Glutamatergic neuron (in vitro differentiated cells): ENCODE data around the gene MGAT4D. TPM values are rescaled to one million over a fixed set of nuclear protein-coding genes. Genes with fewer than 3 reads are reported as not detected.
"Not testable (repeated sequence)": the region's sequence is repeated elsewhere in the genome, so short reads cannot be mapped to it uniquely, and the experiment has no call there.

Experiments
- DNase-seq: peaks from one replicate; pipeline ENCODE4 v3.0.0; 2022
- H3K27ac Mint-ChIP-seq: one replicate; pipeline ENCODE4 v1.8.0; 2020; ENCODE audit warnings: mild to moderate bottlenecking, mixed read lengths, inconsistent platforms; ENCODE audit not compliant: unreplicated experiment
- H3K27me3 Mint-ChIP-seq: one replicate; pipeline ENCODE4 v1.8.0; 2020; ENCODE audit warnings: mild to moderate bottlenecking, moderate library complexity, mixed read lengths, inconsistent platforms; ENCODE audit not compliant: unreplicated experiment
- H3K36me3 Mint-ChIP-seq: one replicate; pipeline ENCODE4 v1.8.0; 2020; ENCODE audit warnings: mild to moderate bottlenecking, mixed read lengths, inconsistent platforms; ENCODE audit not compliant: unreplicated experiment
- H3K4me1 Mint-ChIP-seq: one replicate; pipeline ENCODE4 v1.8.0; 2020; ENCODE audit warnings: mild to moderate bottlenecking, low read depth, mixed read lengths, inconsistent platforms; ENCODE audit not compliant: unreplicated experiment
- H3K4me3 Mint-ChIP-seq: one replicate; pipeline ENCODE4 v1.8.0; 2020; ENCODE audit warnings: mild to moderate bottlenecking, mixed read lengths, inconsistent platforms; ENCODE audit not compliant: unreplicated experiment
- H3K9me3 Mint-ChIP-seq: one replicate; pipeline ENCODE4 v1.8.0; 2020; ENCODE audit warnings: mild to moderate bottlenecking, moderate library complexity, mixed read lengths, inconsistent platforms; ENCODE audit not compliant: unreplicated experiment
- CTCF ChIP-seq: fragments of 200-600 bp; sonication (generic); IDR thresholded peaks from one replicate; pipeline ENCODE4 v1.5.0; 2021; ENCODE audit not compliant: partially characterized antibody, unreplicated experiment
- total RNA-seq: library from RNA; stranded (reverse); fragmentation: NEBNext Ultra II Directional; extraction: Animal tissue kit (Norgen Biotek cat#: 25700); gene quantifications from one replicate; pipeline ENCODE4 v1.2.1, GENCODE V29; 2021; ENCODE audit not compliant: unreplicated experiment

Gene MGAT4D
- total RNA-seq, 1 donor from 2014 or later: not detected

- peaks cover 2% of the 10 kb centered on the region for H3K27me3 Mint-ChIP-seq
Observed at GRCh38 chr4:140523370-140523856, 25.3 kb upstream of the MGAT4D start.

GRCh38 chr4:140515423-140515822 lies 17.3 kb upstream of the MGAT4D start:
- DNase-seq: no peak
- Mint-ChIP-seq H3K9me3 (no peaks in the 10 kb centered on the region), H3K36me3 (no peaks in the 10 kb centered on the region), H3K27me3 (peaks cover 3% of the 10 kb centered on the region), H3K4me3 (no peak overlapping the region), H3K4me1 (peaks cover 4% of the 10 kb centered on the region), H3K27ac (no peak overlapping the region)
- no peak for TF ChIP-seq CTCF

More at GRCh38 chr4:140523370-140523856, 25.3 kb upstream of the MGAT4D start:
- Mint-ChIP-seq H3K4me1 (peaks cover 9% of the 10 kb centered on the region), H3K4me3 (peak overlapping the region; percentile 81), H3K36me3 (peaks cover 9% of the 10 kb centered on the region), H3K27ac (peak overlapping the region; percentile 80), H3K9me3 (peaks cover 5% of the 10 kb centered on the region)
- no peak for DNase-seq
- no peak for TF ChIP-seq CTCF

GRCh38 chr4:140513765-140514164 lies 15.7 kb upstream of the MGAT4D start:
- not testable (repeated sequence) for H3K9me3 Mint-ChIP-seq

GRCh38 chr4:140504261-140504660 lies 6.2 kb upstream of the MGAT4D start:
- no peak for TF ChIP-seq CTCF
- H3K4me1 Mint-ChIP-seq: peaks cover 14% of the 10 kb centered on the region
- H3K27me3 Mint-ChIP-seq: peaks cover 10% of the 10 kb centered on the region
- peaks cover 9% of the 10 kb centered on the region for H3K9me3 Mint-ChIP-seq
- H3K4me3 Mint-ChIP-seq: no peak overlapping the region
- H3K27ac Mint-ChIP-seq: no peak overlapping the region
- DNase-seq: no peak
- H3K36me3 Mint-ChIP-seq: peaks cover 16% of the 10 kb centered on the region

More at GRCh38 chr4:140513765-140514164, 15.7 kb upstream of the MGAT4D start:
- not testable (repeated sequence) for H3K27me3 Mint-ChIP-seq, DNase-seq, H3K4me1 Mint-ChIP-seq, H3K27ac Mint-ChIP-seq, H3K4me3 Mint-ChIP-seq, H3K36me3 Mint-ChIP-seq

- H3K9me3 Mint-ChIP-seq: peaks cover 2% of the 10 kb centered on the region
- no peak for TF ChIP-seq CTCF
- H3K4me3 Mint-ChIP-seq: peak overlapping the region; percentile 3
- no peak for DNase-seq
- H3K27me3 Mint-ChIP-seq: peaks cover 14% of the 10 kb centered on the region
- peaks cover 10% of the 10 kb centered on the region for H3K36me3 Mint-ChIP-seq
- H3K27ac Mint-ChIP-seq: no peak overlapping the region
- H3K4me1 Mint-ChIP-seq: peaks cover 4% of the 10 kb centered on the region
Observed at GRCh38 chr4:140499391-140499790, 1.3 kb upstream of the MGAT4D start.
